GM12878 (cell line): ENCODE measurements around the gene TASOR2. TPM values are rescaled to one million over a fixed set of nuclear protein-coding genes. Genes with fewer than 3 reads are reported as not detected.

Experiments
- ATAC-seq: fragments of 200-7000 bp; cut with Tn5 transposase; 3 replicates; pipeline ENCODE4 v1.9.1; 2020; ENCODE audit warnings: mild to moderate bottlenecking, moderate library complexity
- BruUV-seq: library from RNA; stranded (reverse); fragments of 400-500 nt; replicated peaks from 2 replicates; lab custom pipeline; 2021; lab: Mats Ljungman, UMichigan
- CTCF ChIA-PET: fragments of 300-600 bp; sonication (Branson Sonifier 250); formaldehyde crosslinking; extraction: SDS; loops from one replicate; lab custom pipeline; 2021; ENCODE audit warnings: inconsistent platforms; lab: Yijun Ruan, JAX
- POLR2A ChIA-PET: fragments of 350-600 bp; formaldehyde crosslinking; extraction: SDS; loops from one replicate; lab custom pipeline; 2021; ENCODE audit warnings: inconsistent platforms; lab: Charles Lee
- RAD21 ChIA-PET: fragments of 300-600 bp; sonication (Branson Sonifier 250); formaldehyde crosslinking; loops from one replicate; lab custom pipeline; 2023; ENCODE audit warnings: antibody characterized with exemption; ENCODE audit not compliant: unreplicated experiment; lab: Charles Lee
- SMC1A ChIA-PET: fragments of 300-600 bp; sonication (Branson Sonifier 250); formaldehyde crosslinking; loops from one replicate; lab custom pipeline; 2023; ENCODE audit not compliant: unreplicated experiment, uncharacterized antibody; lab: Charles Lee
- DNase-seq: peaks from one replicate; pipeline ENCODE4 v3.0.0-alpha.2; 2011; ENCODE audit warnings: low read depth, low spot score
- FAIRE-seq: peaks from 3 replicates; lab custom pipeline; 2011; peaks lifted over from hg19 to GRCh38; lab: Jason Lieb, UNC
- H2AFZ ChIP-seq: 2 replicates; pipeline ENCODE4 v1.6.0; 2011; ENCODE audit warnings: low read depth, low read length, control low read depth; ENCODE audit not compliant: control insufficient read depth
- H3K27ac ChIP-seq: 2 replicates; pipeline ENCODE4 v1.5.1; 2011; ENCODE audit warnings: control low read depth; ENCODE audit not compliant: control insufficient read depth, insufficient read depth
- H3K27me3 ChIP-seq, 2 experiments: replicated peaks in 1 of 2; 2 replicates each; pipeline versions ENCODE4 v1.6.0 to v1.6.1; 2011; ENCODE audit warnings: low read length in 1 of 2; ENCODE audit not compliant: control insufficient read depth in 2 of 2, insufficient read depth in 2 of 2
- H3K36me3 ChIP-seq, 2 experiments: 2 replicates each; pipeline ENCODE4 v1.5.1; 2011; ENCODE audit warnings: low read length in 1 of 2; ENCODE audit not compliant: control insufficient read depth in 2 of 2, insufficient read depth in 2 of 2
- H3K4me1 ChIP-seq: 2 replicates; pipeline ENCODE4 v1.6.1; 2011; ENCODE audit warnings: mild to moderate bottlenecking, low read length, moderate library complexity, mixed read lengths; ENCODE audit not compliant: control insufficient read depth, insufficient read depth
- H3K4me2 ChIP-seq: 2 replicates; pipeline ENCODE4 v1.6.0; 2011; ENCODE audit warnings: control low read depth; ENCODE audit not compliant: control insufficient read depth, insufficient read depth
- H3K4me3 ChIP-seq: fragments of 200-600 bp; sonication (generic); 2 replicates; pipeline ENCODE4 v1.5.1; 2016
- H3K79me2 ChIP-seq: 2 replicates; pipeline ENCODE4 v1.6.0; 2011; ENCODE audit warnings: low read length; ENCODE audit not compliant: control insufficient read depth, insufficient read depth
- H3K9ac ChIP-seq: 2 replicates; pipeline ENCODE4 v1.8.0; 2011; ENCODE audit warnings: low read length, control low read depth, mixed read lengths; ENCODE audit not compliant: control insufficient read depth, insufficient read depth
- H3K9me3 ChIP-seq: replicated peaks from 3 replicates; pipeline ENCODE4 v1.5.1; 2011; ENCODE audit warnings: mild to moderate bottlenecking, low read length; ENCODE audit not compliant: control insufficient read depth, insufficient read depth
- H4K20me1 ChIP-seq: 2 replicates; pipeline ENCODE4 v1.6.0; 2011; ENCODE audit not compliant: control insufficient read depth, insufficient read depth
- CHD1 ChIP-seq: IDR thresholded peaks from 2 replicates; pipeline ENCODE4 v1.6.1; 2012; ENCODE audit warnings: low read depth, low read length, improper control_type of control experiment
- CHD2 ChIP-seq: IDR thresholded peaks from 2 replicates; pipeline ENCODE4 v1.6.1; 2011; ENCODE audit warnings: low read depth, low read length, improper control_type of control experiment, borderline replicate concordance
- IRF4 ChIP-seq: IDR thresholded peaks from 2 replicates; pipeline ENCODE4 v1.6.1; 2011; ENCODE audit warnings: low read depth, low read length
- MXI1 ChIP-seq: fragments of 150-350 bp; IDR thresholded peaks from 2 replicates; pipeline ENCODE4 v1.6.1; 2011; ENCODE audit warnings: low read depth, mild to moderate bottlenecking, inconsistent platforms, low read length, improper control_type of control experiment
- NFXL1 ChIP-seq: fragments of 450-650 bp; IDR thresholded peaks from 2 replicates; pipeline ENCODE4 v1.6.1; 2017; ENCODE audit warnings: antibody characterized with exemption, mild to moderate bottlenecking, borderline replicate concordance
- SREBF2 ChIP-seq: IDR thresholded peaks from 2 replicates; pipeline ENCODE4 v1.6.1; 2012; ENCODE audit warnings: mild to moderate bottlenecking, low read length
- TAF1 ChIP-seq: IDR thresholded peaks from 2 replicates; pipeline ENCODE4 v1.6.1; 2011; ENCODE audit warnings: mild to moderate bottlenecking, low read depth, low read length, borderline replicate concordance
- YBX1 ChIP-seq: fragments of 450-650 bp; IDR thresholded peaks from 2 replicates; pipeline ENCODE4 v1.6.1; 2016; ENCODE audit warnings: antibody characterized with exemption
- ZNF384 ChIP-seq: IDR thresholded peaks from 2 replicates; pipeline ENCODE4 v1.6.1; 2012; ENCODE audit warnings: low read depth, mild to moderate bottlenecking, low read length, improper control_type of control experiment, borderline replicate concordance
- WGBS: methylation state at CpG from one replicate; pipeline ENCODE4 v1.1.6; 2016; ENCODE audit warnings: low lambda C conversion rate; ENCODE audit not compliant: insufficient replicate concordance, insufficient coverage; ENCODE audit errors: missing lambda C conversion rate; 5-methylcytosine and 5-hydroxymethylcytosine counted together
- in situ Hi-C: fragments of 300-500 bp; cut with MboI; formaldehyde crosslinking; loops from 9 replicates; pipeline ENCODE4 v1.14.3; 2018; ENCODE audit warnings: mixed read lengths
- intact Hi-C: fragments of 100-400 bp; cut with micrococcal nuclease; formaldehyde crosslinking; loops from one replicate; pipeline ENCODE4 v1.14.2; 2022; ENCODE audit not compliant: unreplicated experiment
- polyA plus RNA-seq, 11 experiments: library from polyadenylated mRNA; depleted of rRNA in 4 of 11; unstranded in 6 of 11; stranded (reverse) in 5 of 11; fragments of >200 nt; fragmentation: Nextera tagmentation in 4 of 11; fragmentation: Illumina TruSeq in 1 of 11; extraction: Ambion mirVana in 4 of 11; extraction: Trizol in 1 of 11; gene quantifications; 1 replicate in 1 of 11; 2 replicates in 10 of 11; pipeline versions ENCODE4 v1.2.1 to v1.2.3, GENCODE V29; 2011 to 2016; ENCODE audit warnings: inconsistent platforms in 2 of 11, missing spikeins in 2 of 11, low read depth in 1 of 11
- total RNA-seq, 4 experiments: library from RNA; depleted of rRNA in 3 of 4; stranded (reverse); fragments of >200 nt in 3 of 4; fragmentation: Illumina TruSeq in 1 of 4; extraction: Trizol in 1 of 4; gene quantifications; 2 replicates each; pipeline versions ENCODE4 v1.2.1 to v1.2.3, GENCODE V29; 2013 to 2021
- TF ChIP-seq, protein P1 (sequence below): fragments of 450-650 bp; formaldehyde crosslinking; IDR thresholded peaks from 2 replicates; pipeline ENCODE4 v1.5.0; 2022; ENCODE audit warnings: mild to moderate bottlenecking, missing genetic modification characterization

Gene TASOR2
- total and polyA plus RNA-seq, 10 of the 15 experiments (the other 5 are each of a cell fraction or from before 2014, with no cell fraction given), result 8.2 to 54.7 (median 31.0) TPM

DNA sequence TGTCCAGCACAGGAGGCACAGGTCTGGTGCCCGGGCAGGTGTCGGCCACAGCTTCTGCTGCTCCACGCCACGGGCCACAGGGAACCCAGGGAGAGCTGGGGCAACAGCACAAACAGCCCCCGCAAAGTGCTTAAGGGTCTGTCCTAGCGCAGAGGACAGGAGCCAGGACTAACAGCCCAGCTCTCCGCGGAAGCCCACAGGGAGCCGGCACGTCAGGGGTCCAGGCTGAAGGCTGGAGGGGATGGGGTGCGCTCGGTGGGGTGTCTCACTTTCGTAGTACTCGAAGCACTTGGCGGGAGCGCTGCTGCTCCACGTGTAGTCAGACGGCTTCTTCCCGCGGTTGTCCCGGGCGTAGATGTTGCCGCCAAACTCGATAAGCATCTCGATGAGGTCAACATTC is 43.1 kb upstream of the TASOR2 start (continued):
- no peak for TF ChIP-seq MXI1

DNA sequence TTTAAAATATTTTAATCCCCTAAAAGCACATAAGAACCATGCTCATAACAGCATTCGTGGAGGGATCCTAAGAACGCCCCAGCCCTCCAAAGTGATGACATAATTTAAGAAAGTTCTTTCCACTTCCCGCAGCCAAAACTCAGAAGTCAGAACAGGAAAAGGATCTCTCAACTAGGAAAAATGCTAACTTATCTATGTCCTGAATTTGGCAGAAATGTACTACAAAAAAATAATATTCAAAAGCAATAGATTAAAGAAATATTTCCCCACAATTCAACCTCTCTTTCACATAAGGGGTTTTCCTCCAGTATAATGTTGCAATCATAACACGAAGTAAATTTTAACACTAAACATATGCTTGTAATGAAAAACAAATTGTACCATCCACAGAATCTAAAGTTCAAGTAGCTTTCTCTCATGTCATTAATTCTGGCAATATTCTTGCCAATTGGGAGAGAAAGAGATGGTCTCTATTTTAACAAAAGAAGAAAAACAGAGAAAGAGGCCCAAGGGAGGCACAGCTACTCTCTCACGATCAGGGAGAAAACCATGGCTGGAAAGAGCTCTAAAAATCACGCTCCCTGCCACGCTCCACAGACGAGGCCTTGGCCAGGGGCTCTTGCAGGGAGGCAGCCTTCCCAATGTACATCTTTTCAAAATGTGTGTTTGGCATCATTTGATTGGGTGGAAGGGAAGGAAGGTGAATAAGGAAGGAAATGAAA is 41.1 kb upstream of the TASOR2 start:
- POLR2A ChIA-PET, result no interaction called here
- Histone ChIP-seq H2AFZ (no peak overlapping the region), H3K4me3 (no peak overlapping the region), H4K20me1 (no peaks in the 10 kb centered on the region), H3K27me3 (no peaks in the 10 kb centered on the region), H3K4me1 (peaks cover 10% of the 10 kb centered on the region), H3K4me2 (no peak overlapping the region), H3K27ac (no peak overlapping the region), H3K79me2 (no peaks in the 10 kb centered on the region), H3K36me3 (no peaks in the 10 kb centered on the region), H3K9ac (no peak overlapping the region), H3K9me3 (no peaks in the 10 kb centered on the region)
- RAD21 ChIA-PET, result no interaction called here
- no peak for TF ChIP-seq IRF4
- no peak for TF ChIP-seq YBX1
- no peak for TF ChIP-seq TAF1
- TF ChIP-seq SREBF2, result no peak
- no peak for TF ChIP-seq CHD1
- TF ChIP-seq, protein P1, sequence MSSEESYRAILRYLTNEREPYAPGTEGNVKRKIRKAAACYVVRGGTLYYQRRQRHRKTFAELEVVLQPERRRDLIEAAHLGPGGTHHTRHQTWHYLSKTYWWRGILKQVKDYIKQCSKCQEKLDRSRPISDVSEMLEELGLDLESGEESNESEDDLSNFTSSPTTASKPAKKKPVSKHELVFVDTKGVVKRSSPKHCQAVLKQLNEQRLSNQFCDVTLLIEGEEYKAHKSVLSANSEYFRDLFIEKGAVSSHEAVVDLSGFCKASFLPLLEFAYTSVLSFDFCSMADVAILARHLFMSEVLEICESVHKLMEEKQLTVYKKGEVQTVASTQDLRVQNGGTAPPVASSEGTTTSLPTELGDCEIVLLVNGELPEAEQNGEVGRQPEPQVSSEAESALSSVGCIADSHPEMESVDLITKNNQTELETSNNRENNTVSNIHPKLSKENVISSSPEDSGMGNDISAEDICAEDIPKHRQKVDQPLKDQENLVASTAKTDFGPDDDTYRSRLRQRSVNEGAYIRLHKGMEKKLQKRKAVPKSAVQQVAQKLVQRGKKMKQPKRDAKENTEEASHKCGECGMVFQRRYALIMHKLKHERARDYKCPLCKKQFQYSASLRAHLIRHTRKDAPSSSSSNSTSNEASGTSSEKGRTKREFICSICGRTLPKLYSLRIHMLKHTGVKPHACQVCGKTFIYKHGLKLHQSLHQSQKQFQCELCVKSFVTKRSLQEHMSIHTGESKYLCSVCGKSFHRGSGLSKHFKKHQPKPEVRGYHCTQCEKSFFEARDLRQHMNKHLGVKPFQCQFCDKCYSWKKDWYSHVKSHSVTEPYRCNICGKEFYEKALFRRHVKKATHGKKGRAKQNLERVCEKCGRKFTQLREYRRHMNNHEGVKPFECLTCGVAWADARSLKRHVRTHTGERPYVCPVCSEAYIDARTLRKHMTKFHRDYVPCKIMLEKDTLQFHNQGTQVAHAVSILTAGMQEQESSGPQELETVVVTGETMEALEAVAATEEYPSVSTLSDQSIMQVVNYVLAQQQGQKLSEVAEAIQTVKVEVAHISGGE (CRISPR knock-in tag), result no peak
- no peak for TF ChIP-seq CHD2
- no peak for TF ChIP-seq ZNF384
- no peak for TF ChIP-seq NFXL1
- in situ Hi-C loops, result no loop called here
- intact Hi-C loops, result no loop called here
- BruUV-seq, result no TSS peak
- FAIRE-seq (no peak), DNase-seq (no peak), ATAC-seq (no peak)
- 53% methylated on average over 8 of the region's 8 CpGs for WGBS
- CTCF ChIA-PET, result interaction anchor here (0.7 kb wide), 2 partner anchors 14 to 20 kb away, joined by 3 to 4 read pairs; no protein-coding TSS in a partner anchor
- SMC1A ChIA-PET, result interaction anchor here (1.1 kb wide), 1 partner anchor 21 kb away, joined by 3 read pairs; no protein-coding TSS in a partner anchor
